ENCODE data around the gene ISYNA1. TPM values are rescaled to one million over a fixed set of nuclear protein-coding genes. Genes with fewer than 3 reads are reported as not detected.
A peak's percentile ranks its signal among the peaks of the same experiment; 100 is the strongest.
"Not testable (repeated sequence)": the region's sequence is repeated elsewhere in the genome, so short reads cannot be mapped to it uniquely, and the experiment has no call there.

The ISYNA1 gene
- total RNA-seq, 1 donor from 2014 or later = 251 TPM

- peak; percentile 51 for TF ChIP-seq CTCF (conservative IDR thresholded peaks at IDR 0.05)
- DNase-seq (ENCODE audit: low read depth, low spot score) = no peak
- no peak overlapping the region for H3K4me3 Mint-ChIP-seq
- no peaks in the 10 kb centered on the region for H3K36me3 Mint-ChIP-seq (ENCODE audit: low read depth)
- no peak overlapping the region for H3K27ac Mint-ChIP-seq (ENCODE audit: unreplicated experiment)
- no peaks in the 10 kb centered on the region for H3K9me3 Mint-ChIP-seq
- peaks cover 7% of the 10 kb centered on the region for H3K4me1 Mint-ChIP-seq
- peaks cover 22% of the 10 kb centered on the region for H3K27me3 Mint-ChIP-seq (ENCODE audit: low read depth)
Observed at GRCh38 chr19:18408053-18408476, 29.9 kb downstream of the ISYNA1 start.

DNA sequence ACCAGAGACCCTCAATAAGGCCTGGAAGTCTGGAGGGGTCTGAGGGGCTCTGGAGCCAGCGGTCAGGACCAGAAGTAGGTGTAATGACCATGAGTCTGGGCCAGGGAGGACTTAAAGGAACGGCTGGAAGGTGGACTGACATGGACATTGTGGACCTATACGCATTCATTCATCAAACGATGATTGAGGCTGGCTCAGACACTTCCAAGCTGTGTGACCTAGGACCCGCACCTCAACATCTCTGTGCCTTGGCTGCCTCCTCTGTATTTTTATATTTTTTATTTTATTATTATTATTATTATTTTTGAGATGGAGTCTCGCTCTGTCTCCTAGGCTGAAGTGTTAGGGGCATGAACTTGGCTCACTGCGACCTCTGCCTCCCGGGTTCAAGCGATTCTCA lies 31.2 kb downstream of the ISYNA1 start:
- H3K36me3 Mint-ChIP-seq (ENCODE audit: low read depth) = no peaks in the 10 kb centered on the region
- no peak for TF ChIP-seq CTCF (conservative IDR thresholded peaks at IDR 0.05)
- H3K4me3 Mint-ChIP-seq = no peak overlapping the region
- H3K27me3 Mint-ChIP-seq (ENCODE audit: low read depth) = peaks cover 14% of the 10 kb centered on the region
- H3K9me3 Mint-ChIP-seq = no peaks in the 10 kb centered on the region
- no peak for DNase-seq (ENCODE audit: low read depth, low spot score)
- no peak overlapping the region for H3K27ac Mint-ChIP-seq (ENCODE audit: unreplicated experiment)
- H3K4me1 Mint-ChIP-seq = peaks cover 9% of the 10 kb centered on the region

- H3K27ac Mint-ChIP-seq (ENCODE audit: unreplicated experiment) = not testable (repeated sequence)
- peaks cover 10% of the 10 kb centered on the region for H3K4me1 Mint-ChIP-seq
Observed at GRCh38 chr19:18405754-18406153, 32.2 kb downstream of the ISYNA1 start.

DNA sequence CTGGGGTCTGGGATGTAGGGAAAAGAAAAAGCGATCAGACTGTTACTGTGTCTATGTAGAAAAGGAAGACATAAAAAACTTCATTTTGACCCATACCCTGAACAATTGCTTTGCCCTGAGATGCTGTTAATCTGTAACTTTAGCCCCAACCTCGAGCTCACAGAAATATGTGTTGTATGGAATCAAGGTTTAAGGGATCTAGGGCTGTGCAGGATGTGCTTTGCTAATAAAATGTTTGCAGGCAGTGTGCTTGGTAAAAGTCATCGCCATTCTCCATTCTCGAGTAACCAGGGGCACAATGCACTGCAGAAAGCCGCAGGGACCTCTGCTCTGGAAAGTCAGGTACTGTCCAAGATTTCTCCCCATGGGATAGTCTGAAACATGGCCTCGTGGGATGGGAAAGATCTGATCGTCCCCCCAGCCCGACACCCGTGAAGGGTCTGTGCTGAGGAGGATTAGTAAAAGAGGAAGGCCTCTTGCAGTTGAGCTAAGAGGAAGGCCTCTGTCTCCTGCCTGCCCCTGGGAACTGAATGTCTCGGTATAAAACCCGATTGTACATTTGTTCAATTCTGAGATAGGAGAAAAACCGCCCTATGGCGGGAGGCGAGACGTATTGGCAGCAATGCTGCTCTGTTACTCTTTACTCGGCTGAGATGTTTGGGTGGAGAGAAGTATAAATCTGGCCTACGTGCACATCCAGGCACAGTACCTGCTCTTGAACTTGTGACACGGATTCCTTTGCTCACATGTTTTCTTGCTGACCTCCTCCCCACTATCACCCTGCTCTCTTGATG lies 35.3 kb downstream of the ISYNA1 start:
- not testable (repeated sequence) for H3K9me3 Mint-ChIP-seq; DNase-seq (ENCODE audit: low read depth, low spot score); H3K4me3 Mint-ChIP-seq; H3K27ac Mint-ChIP-seq (ENCODE audit: unreplicated experiment); H3K36me3 Mint-ChIP-seq (ENCODE audit: low read depth); H3K4me1 Mint-ChIP-seq
- H3K27me3 Mint-ChIP-seq (ENCODE audit: low read depth) = peaks cover 14% of the 10 kb centered on the region

More at GRCh38 chr19:18405754-18406153, 32.2 kb downstream of the ISYNA1 start:
- H3K36me3 Mint-ChIP-seq (ENCODE audit: low read depth); H3K9me3 Mint-ChIP-seq; H3K4me3 Mint-ChIP-seq; DNase-seq (ENCODE audit: low read depth, low spot score): not testable (repeated sequence)
- peaks cover 11% of the 10 kb centered on the region for H3K27me3 Mint-ChIP-seq (ENCODE audit: low read depth)

DNA sequence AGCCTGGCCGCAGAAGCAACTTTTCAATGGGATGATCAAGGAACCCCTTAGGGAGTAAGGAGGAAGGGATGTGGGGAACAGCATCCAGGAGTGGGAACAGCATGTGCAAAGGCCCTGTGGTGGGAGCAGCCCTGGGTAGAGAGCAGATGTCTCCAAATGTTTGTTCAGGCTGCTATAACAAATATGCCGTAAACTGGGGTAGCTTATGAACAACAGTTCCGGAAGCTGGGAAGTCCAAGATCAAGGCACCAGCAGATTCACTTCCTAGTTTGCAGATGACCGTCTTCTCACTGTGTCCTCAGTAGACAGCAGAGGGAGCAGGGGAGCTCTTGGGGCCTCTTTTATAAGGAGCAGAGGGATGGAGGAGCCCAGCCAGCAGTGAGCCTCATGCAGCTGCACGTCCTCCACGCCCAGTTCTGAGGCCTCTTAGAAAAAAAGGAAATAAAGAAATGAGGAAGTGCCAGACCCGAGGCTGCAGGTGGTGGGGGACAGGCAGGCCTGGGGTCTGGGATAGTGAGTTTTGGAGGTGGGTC lies 36.3 kb downstream of the ISYNA1 start:
- peak; percentile 54 for TF ChIP-seq CTCF (conservative IDR thresholded peaks at IDR 0.05)
- H3K36me3 Mint-ChIP-seq (ENCODE audit: low read depth) = no peaks in the 10 kb centered on the region
- no peak for DNase-seq (ENCODE audit: low read depth, low spot score)
- no peak overlapping the region for H3K4me3 Mint-ChIP-seq
- H3K9me3 Mint-ChIP-seq = no peaks in the 10 kb centered on the region
- H3K27me3 Mint-ChIP-seq (ENCODE audit: low read depth) = peaks cover 15% of the 10 kb centered on the region
- peaks cover 4% of the 10 kb centered on the region for H3K4me1 Mint-ChIP-seq
- H3K27ac Mint-ChIP-seq (ENCODE audit: unreplicated experiment) = no peak overlapping the region

DNA sequence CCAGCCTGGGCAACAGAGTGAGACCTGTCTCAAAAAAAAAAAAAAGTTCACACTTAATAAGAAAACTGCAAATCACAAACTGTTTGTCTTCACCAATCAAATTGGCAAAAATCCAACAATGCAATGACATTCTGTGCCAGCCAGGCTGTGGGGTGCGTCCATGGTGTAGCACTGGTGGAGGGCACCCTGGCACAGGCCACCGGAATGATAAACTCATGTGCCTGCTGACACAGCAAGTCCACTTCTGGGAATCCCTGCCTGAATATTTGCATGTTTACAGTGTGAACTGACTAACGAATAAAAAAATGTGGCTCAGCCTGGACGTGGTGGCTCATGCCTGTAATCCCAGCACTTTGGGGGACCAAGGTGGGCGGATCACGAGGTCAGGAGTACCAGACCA lies 38.9 kb downstream of the ISYNA1 start:
- H3K4me1 Mint-ChIP-seq = peaks cover 4% of the 10 kb centered on the region
- H3K27ac Mint-ChIP-seq (ENCODE audit: unreplicated experiment) = no peak overlapping the region
- no peaks in the 10 kb centered on the region for H3K9me3 Mint-ChIP-seq
- no peak for DNase-seq (ENCODE audit: low read depth, low spot score)
- no peak overlapping the region for H3K4me3 Mint-ChIP-seq
- H3K27me3 Mint-ChIP-seq (ENCODE audit: low read depth) = peaks cover 15% of the 10 kb centered on the region
- no peak for TF ChIP-seq CTCF (conservative IDR thresholded peaks at IDR 0.05)
- no peaks in the 10 kb centered on the region for H3K36me3 Mint-ChIP-seq (ENCODE audit: low read depth)

All from neural crest cell (in vitro differentiated cells).